Bone marrow (tissue), 2 donors: ENCODE data around the gene CFAP74.

Experiments used
- DNase-seq, 2 donors: peaks; one replicate each; lab custom pipeline; 2025; lab: John Stamatoyannopoulos, UW

CFAP74 gene

DNA sequence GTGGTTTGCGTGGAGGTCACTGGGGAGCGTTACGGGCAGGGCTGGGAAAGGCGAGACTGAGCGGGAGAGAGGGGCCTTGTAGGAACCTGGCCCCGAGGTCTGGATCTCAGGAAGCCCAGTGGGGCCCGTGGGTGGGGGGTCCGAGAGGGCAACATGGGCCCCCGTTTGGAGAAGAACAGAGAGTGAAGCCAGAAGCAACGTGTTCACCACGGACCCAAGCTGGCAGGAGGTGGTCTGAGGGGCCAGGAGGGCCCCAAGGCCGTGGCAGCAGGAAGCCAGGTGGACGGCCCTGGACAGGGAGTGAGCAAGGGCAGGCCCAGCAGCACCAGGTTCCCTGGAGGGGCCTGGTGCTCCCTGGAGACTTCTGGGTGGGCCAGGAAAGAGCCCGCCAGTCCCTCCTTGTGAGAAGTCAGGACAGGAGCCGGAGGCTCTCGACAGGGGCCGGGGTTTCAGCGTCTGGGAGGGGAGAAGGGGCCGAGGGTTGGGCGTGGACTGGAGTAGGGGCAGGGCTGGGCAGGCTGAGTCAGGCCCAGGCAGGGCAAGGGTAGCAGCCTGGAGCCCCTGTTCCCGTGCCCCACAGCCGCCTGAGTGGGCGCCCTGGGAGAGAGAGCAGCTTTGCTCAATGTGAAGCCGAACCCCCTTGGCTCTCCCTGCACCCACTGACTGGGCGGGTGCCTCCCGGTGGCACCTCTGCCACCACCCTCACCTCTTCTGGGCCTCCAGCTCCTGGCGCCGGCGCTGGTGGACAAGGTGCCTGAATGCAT, 33.5 kb downstream of the CFAP74 start:
- no peak for DNase-seq

DNA sequence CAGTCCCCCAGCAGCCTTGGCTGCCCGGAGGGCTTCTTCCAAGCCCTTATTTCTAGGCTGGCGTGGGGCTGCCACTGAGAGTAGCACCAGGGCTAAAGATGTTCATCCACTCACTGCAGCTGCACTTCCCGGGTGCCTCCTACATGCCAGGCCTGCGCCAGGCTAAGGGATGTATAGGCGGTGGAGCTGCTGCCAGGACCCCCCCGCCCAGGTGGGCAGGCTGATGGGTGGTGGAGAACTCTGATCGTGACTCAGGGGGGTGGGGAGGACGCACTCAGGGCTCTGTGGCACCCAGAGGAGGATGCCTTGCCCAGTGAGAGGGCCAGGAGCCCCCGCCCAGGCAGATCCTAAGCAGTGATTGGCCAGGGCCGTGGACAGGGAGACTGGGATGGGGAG, 34.1 kb downstream of the CFAP74 start:
- DNase-seq: no peak

- DNase-seq: no peak
Observed at GRCh38 chr1:1968767-1969504, 34.6 kb downstream of the CFAP74 start.

DNA sequence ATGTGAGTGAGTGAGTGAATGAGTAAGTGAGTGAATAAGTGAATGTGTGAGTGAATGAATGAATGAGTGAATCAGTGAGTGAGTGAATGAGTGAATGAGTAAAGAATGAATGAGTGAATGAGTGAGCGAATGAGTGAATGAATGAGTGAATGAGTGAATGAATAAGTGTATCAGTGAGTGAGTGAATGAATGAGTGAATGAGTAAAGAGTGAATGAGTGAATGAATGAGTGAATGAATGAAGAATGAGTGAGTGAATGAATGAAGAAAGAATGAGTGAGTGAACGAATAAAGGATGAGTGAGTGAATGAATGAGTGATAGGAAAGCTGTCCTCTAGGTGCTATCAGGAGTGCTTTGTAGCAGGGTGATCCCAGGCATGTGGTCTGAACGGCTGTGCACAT, 35.7 kb downstream of the CFAP74 start:
- no peak for DNase-seq

DNA sequence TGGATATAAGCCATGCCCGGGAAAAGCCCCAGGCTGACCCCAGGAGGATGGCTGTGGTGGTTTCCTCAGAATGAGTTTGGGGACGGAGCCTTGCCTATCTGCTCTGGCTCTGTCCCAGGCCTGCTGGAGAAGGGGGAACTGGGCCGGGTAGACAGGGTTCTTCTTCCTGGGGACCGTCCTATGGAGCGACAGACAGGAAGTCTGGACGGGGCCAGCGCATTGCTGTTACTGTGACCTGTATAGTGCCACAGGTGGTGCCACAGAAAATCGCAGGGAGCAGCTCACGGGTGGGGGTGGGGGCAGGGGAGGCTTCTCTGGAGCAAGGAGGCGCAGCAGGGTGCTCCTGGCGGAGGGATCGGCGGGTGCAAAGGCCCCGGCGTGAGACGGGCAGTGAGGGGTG, 36.4 kb downstream of the CFAP74 start:
- DNase-seq: no peak

DNA sequence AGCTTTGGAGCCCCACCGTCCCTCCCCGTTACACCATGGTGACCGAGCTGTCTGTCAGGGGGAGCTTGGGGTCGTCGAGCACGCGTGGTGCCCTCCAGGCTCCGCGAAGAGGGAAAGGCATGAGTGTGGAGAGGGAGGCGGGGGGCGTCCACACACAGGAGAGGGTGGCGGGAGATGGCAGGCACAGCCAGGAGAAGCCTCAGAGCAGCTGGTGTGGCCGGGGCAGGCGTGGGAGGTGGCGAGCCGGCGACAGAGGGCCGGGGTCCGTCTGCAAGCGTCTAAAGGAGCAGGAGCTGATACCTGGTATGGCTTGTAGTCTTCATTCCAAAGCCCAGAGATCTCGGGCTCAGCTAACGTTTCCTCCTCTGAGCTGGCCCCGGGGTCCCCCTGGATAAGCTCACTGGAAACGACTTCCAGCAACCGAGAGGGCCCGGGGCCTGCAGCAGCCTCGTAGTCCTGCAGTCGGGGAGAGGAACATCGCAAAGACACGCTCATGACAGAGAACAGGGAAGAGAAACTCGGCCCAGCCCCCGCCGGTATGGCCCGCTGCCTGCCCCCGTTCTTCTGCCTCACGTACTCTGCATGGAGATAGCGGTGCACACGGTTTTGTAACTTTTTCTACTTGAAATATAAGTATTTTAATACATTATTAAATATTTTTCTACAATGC, 37.4 kb downstream of the CFAP74 start:
- no peak for DNase-seq

DNA sequence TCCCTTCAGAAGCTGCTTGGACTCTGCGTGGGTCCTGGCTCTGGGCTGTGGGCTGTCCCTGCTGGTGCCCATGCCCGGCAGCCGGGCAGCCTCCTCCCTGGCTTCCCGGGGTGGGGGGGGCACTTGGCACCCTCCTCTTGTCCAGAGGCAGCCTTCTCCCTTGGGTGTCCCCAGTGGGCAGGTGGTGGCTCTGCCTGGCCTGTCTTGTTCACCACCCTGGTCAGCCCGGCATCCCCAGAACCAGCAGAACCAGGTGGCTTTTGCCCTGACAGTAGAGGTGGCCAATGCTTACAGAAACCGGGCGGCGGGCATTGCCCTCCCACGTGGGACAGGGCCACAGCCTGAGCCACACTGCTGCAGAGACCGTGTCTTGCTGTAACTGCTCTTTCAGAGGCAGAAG, 38.0 kb downstream of the CFAP74 start:
- no peak for DNase-seq

DNA sequence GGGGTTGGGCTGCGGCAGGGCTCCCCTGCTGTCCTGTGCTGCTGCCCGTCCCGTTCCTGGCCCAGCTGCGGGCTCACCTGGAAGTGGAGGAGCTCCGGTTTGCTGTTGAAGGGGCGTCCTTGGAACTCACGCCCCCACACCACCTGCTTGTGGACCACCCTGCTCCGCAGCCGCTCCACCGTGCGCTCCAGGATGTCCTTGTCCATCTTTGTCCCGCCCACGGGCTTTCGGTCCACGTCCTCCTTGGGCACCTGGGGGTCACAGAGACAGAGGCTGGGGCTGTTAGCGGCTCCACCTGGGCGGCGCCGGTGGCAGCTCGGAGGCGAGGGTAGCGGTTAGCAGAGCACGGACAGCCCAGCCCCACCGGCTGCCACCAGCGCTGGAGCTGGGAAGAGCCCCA, 38.8 kb downstream of the CFAP74 start:
- no peak for DNase-seq

- no peak for DNase-seq
Observed at GRCh38 chr1:1963570-1963969, 40.0 kb downstream of the CFAP74 start.

DNA sequence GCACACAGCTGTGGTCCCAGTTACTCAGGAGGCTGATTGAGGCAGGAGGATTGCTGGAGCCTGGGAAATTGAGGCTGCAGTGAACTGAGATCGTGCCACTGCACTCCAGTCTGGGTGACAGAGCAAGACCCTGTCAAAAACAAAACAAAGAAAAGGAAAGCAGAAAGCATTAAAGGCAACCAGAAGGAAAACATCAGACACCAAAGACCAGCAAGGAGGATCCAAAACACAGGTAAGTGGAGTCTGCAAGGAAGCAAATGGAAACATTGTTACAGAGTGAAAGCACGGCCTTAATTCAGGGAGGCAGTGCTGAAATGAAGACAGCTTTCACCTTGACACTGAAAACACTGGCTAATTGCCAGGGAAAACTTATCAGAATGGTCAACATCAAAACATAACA, 40.8 kb downstream of the CFAP74 start:
- no peak for DNase-seq

DNA sequence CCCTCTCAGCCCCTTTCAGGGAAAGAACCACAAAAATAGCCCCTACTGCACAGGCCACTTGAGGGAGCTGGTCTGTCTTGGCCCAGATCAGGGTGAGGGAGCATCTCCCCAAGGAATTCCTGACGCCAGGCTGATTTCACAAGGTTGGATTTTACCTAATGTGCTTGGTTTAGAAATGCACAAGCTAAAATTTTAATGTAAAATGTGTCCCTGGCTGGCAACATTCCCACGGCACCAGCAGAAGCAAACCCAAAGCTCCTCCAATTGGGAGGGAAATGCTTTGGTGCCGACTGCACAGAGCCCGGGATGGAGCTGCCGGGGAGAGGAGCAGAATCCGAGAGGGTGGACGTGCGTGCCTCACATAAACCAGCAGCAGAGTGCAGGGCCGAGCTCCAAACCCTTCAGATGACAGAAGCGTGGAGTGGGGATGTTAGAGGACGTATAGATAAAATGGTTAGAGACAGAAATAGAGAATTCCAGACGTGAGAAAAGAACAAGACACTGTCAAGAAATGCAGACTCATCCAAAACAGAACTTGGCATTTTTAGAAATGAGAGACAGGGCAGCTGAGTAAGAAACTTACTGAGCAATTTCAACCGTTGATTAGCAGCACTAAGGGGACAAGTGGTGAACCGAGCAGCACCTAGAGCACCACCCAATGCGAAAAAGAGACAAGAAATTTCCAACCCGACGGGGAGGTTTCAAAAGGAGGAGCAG, 42.9 kb downstream of the CFAP74 start:
- DNase-seq: no peak

DNA sequence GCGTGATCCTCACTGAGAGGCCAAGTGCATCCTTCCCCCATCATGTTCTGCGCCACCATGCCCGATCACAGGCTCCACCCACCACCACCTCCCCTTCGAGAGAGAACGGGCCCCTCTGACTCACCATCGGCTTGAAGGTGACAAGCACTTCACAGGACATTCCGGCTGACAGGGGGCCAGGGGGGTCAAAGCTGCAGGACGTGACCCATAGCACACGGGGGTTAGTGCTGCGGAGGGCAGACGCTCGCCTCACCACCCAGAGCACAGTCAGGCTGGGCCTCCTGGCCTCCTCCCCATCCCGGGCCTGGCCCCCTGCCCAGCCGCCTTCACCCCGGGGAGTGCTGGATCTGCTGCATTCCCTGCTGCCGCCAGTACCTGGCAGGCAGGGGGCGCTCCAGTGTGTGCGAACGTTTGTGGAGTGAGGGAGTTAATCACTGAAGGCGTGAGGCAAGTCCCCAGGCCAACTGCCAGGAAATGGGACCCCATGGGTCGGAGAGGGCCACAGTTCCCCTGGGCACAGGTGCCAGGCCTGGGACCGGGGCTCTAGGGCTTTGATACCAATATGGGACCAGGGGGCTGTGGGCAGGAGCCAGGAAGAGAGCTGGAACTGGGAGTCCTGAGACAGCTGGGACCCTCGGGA, 43.6 kb downstream of the CFAP74 start:
- DNase-seq: peak; percentile 5 to 20

DNA sequence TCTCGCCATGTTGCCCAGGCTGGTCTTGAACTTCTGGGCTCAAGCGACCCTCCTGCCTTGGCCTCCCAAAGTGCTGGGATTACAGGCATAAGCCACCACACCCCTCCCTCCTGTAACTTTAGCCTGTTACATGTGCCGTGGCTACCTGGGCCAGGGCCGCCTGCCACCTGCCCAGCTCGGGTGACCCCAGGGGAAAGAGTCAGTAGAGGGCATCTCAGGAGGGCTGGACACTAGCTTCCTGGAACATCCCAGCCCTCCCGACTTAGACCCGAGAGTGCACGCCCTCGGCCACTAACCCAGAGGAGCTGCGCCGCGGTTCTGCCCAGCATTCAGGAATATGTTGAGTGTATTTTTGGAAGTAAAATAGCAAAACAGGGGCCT, 44.1 kb downstream of the CFAP74 start:
- DNase-seq: no peak

GRCh38 chr1:1958071-1958541, 45.5 kb downstream of the CFAP74 start:
- DNase-seq: no peak

- DNase-seq: no peak
Observed at GRCh38 chr1:1957533-1957961, 46.0 kb downstream of the CFAP74 start.

DNA sequence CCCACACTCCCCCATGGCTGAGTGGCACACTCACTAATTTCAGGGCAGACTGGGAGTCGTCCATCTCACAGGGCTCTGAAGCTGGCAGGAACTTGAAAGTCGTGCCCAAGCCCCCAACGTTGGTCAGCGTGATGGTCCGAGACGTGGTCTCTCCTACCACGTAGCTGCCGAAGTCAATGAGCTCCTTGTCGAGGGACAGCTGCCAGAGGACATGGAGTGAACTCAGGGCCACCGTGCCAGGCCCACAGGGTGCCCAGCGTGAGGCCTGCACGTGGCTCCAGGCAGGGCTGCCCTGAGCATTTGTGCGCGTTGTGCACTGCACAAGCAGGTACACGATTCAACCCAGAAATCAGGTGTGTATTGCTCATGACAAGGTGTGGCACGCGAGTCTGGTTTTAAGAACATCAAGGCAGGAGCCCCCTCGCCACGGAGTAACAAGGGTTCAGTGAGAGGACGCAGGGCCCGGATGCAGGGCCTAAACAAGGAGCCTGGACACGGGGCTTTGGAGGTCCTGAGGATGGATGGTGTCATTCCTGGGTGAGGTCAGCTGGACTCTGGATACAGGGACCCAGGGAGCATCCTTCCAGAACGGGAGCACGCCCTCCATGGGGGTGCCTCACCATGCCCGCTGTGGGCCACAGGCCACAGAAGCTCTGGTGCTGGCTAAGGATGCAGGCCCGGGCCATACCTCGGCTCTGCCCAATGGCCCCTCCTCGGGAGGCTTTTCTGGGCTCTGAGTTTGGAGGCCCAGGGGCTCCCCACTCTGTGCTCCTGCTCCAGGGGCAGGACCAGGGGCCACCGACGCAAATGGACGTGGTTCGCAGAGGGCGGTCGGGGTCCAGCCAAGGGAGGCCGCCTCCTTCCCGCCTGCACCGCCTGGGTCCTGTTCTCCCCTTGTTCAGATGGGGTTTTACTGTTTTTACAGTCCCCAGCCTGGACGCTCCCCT, 46.7 kb downstream of the CFAP74 start:
- DNase-seq: no peak

DNA sequence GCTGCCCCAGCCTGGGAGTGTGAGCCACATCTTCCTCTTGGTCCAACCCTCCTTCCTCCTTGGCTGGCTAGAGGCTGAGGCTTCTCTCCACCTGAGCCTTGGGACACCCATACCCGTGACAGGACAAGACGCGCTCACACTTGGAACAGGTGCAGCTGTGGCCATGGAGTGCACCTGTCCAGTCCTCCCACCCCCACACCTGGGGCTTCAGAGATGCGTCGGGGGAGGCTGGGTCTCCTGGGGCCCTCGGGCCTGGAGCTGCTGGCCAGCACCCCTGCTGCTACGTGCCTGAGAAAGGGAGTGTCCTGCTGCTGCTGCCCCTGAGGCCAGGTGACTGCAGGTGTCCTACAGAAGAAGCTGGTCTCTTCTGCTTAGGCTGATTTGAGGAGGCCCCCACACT, 47.5 kb downstream of the CFAP74 start:
- DNase-seq: no peak

DNA sequence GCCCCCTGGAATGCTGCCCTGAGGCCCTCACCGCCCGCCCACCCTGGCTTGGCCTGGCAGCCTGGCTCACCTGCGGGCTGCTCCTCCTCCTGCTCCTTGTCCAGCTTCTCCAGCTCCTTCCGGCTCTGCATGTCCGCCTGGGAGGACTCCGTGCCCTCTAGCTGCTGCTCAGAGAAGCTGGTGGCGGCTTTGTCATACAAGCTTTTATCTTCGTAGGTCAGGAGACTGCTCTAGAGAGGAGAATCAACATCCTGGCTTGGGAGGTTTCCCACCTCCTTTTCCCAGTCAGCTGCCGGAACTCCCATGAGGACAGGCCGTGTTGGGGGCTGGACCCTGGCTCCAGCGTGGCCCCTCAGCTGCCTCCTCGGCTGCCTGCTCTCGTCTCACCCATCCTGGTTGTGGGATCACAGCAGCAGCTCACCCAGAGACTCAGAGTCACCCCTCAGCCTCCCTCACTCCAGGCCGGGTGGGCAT, 47.9 kb downstream of the CFAP74 start:
- no peak for DNase-seq

DNA sequence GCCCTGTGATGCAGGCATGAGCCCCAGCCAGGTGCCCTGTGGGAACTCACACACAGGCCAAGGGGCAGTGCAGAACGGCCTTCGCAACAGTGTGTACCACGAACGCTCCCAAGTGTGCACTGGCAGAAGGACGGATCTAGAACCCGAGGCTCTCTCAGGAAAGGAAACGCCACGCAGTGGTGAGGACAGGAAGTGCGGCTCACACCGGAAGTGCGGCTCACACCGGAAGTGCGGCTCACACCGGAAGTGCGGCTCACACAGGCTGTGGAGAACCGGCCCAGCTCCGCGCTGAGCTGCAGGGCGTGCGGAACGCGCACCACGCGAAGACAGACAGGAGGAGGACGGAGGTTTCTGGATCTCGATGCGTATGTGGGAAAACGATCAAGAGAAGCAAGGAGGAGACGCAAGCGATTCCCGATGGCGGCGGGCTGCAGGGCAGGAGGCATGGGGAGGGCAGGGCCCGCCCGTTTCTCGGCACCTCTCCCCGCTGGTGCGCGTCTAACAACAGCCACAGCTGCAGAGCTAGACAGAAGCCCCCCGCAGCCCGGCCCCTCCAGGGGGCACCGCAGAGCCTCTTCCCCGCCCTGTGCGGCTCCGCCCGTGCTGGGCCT, 48.6 kb downstream of the CFAP74 start:
- no peak for DNase-seq

GRCh38 chr1:1954015-1954414, 49.6 kb downstream of the CFAP74 start:
- DNase-seq: no peak
